22Rv1 (cell line): ENCODE measurements around the gene ZNF786.

Source experiments
- H3K27ac ChIP-seq: fragments of 450-650 bp; 2 replicates; pipeline ENCODE4 v1.5.1; 2017
- CTCF ChIP-seq: fragments of 450-650 bp; IDR thresholded peaks from 2 replicates; pipeline ENCODE4 v1.5.1; 2017; ENCODE audit warnings: mild to moderate bottlenecking
- ZFX ChIP-seq: fragments of 450-650 bp; IDR thresholded peaks from 2 replicates; pipeline ENCODE4 v1.6.1; 2017; ENCODE audit warnings: antibody characterized with exemption, borderline replicate concordance

ZNF786 gene

GRCh38 chr7:149125189-149125862 is 34.8 kb upstream of the ZNF786 start:
- TF ChIP-seq ZFX, result no peak
- TF ChIP-seq CTCF, result no peak
- peak overlapping the region; percentile 95 for H3K27ac ChIP-seq

- H3K27ac ChIP-seq, result no peak overlapping the region
- TF ChIP-seq ZFX, result no peak
- TF ChIP-seq CTCF, result no peak
Observed at GRCh38 chr7:149109969-149110368, 19.5 kb upstream of the ZNF786 start.

GRCh38 chr7:149104749-149105148 is 14.2 kb upstream of the ZNF786 start:
- H3K27ac ChIP-seq, result no peak overlapping the region
- TF ChIP-seq CTCF (no peak), ZFX (no peak)

- no peak overlapping the region for H3K27ac ChIP-seq
- TF ChIP-seq ZFX (no peak), CTCF (no peak)
Observed at GRCh38 chr7:149104214-149104613, 13.7 kb upstream of the ZNF786 start.

GRCh38 chr7:149103424-149103823 is 12.9 kb upstream of the ZNF786 start:
- H3K27ac ChIP-seq, result no peak overlapping the region
- TF ChIP-seq ZFX (no peak), CTCF (no peak)

- TF ChIP-seq CTCF, result no peak
- TF ChIP-seq ZFX, result no peak
- no peak overlapping the region for H3K27ac ChIP-seq
Observed at GRCh38 chr7:149102666-149103065, 12.1 kb upstream of the ZNF786 start.

GRCh38 chr7:149100821-149101220 is 10.3 kb upstream of the ZNF786 start:
- no peak overlapping the region for H3K27ac ChIP-seq
- TF ChIP-seq CTCF, result no peak
- TF ChIP-seq ZFX, result no peak
